Hepatocyte (in vitro differentiated cells): ENCODE results near the gene REST. TPM values are rescaled to one million over a fixed set of nuclear protein-coding genes. Genes with fewer than 3 reads are reported as not detected.

Source experiments
- DNase-seq: peaks from one replicate; pipeline ENCODE4 v3.0.0-alpha.2; 2016; ENCODE audit warnings: low spot score
- H2AFZ ChIP-seq: fragments of 200-600 bp; sonication (generic); 2 replicates; pipeline ENCODE4 v1.6.0; 2016; ENCODE audit warnings: antibody characterized with exemption, mild to moderate bottlenecking
- H3K27ac ChIP-seq: fragments of 200-600 bp; sonication (generic); 2 replicates; pipeline ENCODE4 v1.5.1; 2016; ENCODE audit warnings: mild to moderate bottlenecking
- H3K27me3 ChIP-seq: fragments of 200-600 bp; sonication (generic); 2 replicates; pipeline ENCODE4 v1.6.1; 2016
- H3K36me3 ChIP-seq: fragments of 200-600 bp; sonication (generic); replicated peaks from 2 replicates; pipeline ENCODE4 v1.5.1; 2016; ENCODE audit warnings: low read depth; ENCODE audit not compliant: insufficient read depth
- H3K4me1 ChIP-seq: fragments of 200-600 bp; sonication (generic); 2 replicates; pipeline ENCODE4 v1.5.1; 2016; ENCODE audit warnings: mild to moderate bottlenecking, moderate library complexity; ENCODE audit not compliant: insufficient read depth
- H3K4me2 ChIP-seq: fragments of 200-600 bp; sonication (generic); 2 replicates; pipeline ENCODE4 v1.6.0; 2016
- H3K4me3 ChIP-seq: fragments of 200-600 bp; sonication (generic); 2 replicates; pipeline ENCODE4 v1.5.1; 2016; ENCODE audit warnings: mild to moderate bottlenecking
- H3K79me2 ChIP-seq: fragments of 200-600 bp; sonication (generic); 2 replicates; pipeline ENCODE4 v1.6.0; 2017; ENCODE audit warnings: mild to moderate bottlenecking
- H3K9me2 ChIP-seq: fragments of 200-600 bp; sonication (generic); replicated peaks from 2 replicates; pipeline ENCODE4 v1.6.0; 2017; ENCODE audit warnings: mild to moderate bottlenecking; ENCODE audit not compliant: insufficient read depth
- H3K9me3 ChIP-seq: fragments of 200-600 bp; sonication (generic); 2 replicates; pipeline ENCODE4 v1.5.1; 2016; ENCODE audit warnings: low read depth, mild to moderate bottlenecking
- H4K20me1 ChIP-seq: fragments of 200-600 bp; sonication (generic); 2 replicates; pipeline ENCODE4 v1.6.0; 2016; ENCODE audit warnings: mild to moderate bottlenecking; ENCODE audit not compliant: insufficient read depth, poor library complexity, severe bottlenecking
- CTCF ChIP-seq: fragments of 200-600 bp; sonication (generic); IDR thresholded peaks from 2 replicates; pipeline ENCODE4 v1.5.1; 2016; ENCODE audit warnings: antibody characterized with exemption, mild to moderate bottlenecking; ENCODE audit not compliant: poor library complexity
- EZH2 ChIP-seq: fragments of 200-600 bp; sonication (generic); IDR thresholded peaks from 2 replicates; pipeline ENCODE4 v1.6.1; 2016; ENCODE audit warnings: antibody characterized with exemption, mild to moderate bottlenecking, borderline replicate concordance
- EZH2phosphoT487 ChIP-seq: fragments of 200-600 bp; sonication (generic); IDR thresholded peaks from one replicate; pipeline ENCODE4 v1.6.1; 2018; ENCODE audit warnings: antibody characterized with exemption, mild to moderate bottlenecking, low read depth, moderate library complexity; ENCODE audit not compliant: unreplicated experiment, severe bottlenecking
- WGBS: methylation state at CpG from one replicate; pipeline ENCODE4 v1.1.6; 2016; ENCODE audit warnings: low lambda C conversion rate; ENCODE audit errors: missing lambda C conversion rate; 5-methylcytosine and 5-hydroxymethylcytosine counted together
- polyA plus RNA-seq: library from polyadenylated mRNA; unstranded; fragments of >200 nt; fragmentation: Nextera tagmentation; extraction: Ambion mirVana; gene quantifications from 2 replicates; pipeline ENCODE4 v1.2.1, GENCODE V29; 2016
- total RNA-seq: library from RNA; depleted of rRNA; stranded (reverse); fragments of >200 nt; gene quantifications from 2 replicates; pipeline ENCODE4 v1.2.3, GENCODE V29; 2014

Gene REST
- total and polyA plus RNA-seq, 2 experiments from 2014 or later: 50.5 to 64.0 TPM

- Histone ChIP-seq H3K36me3 (no peaks in the 10 kb centered on the region), H3K9me3 (no peaks in the 10 kb centered on the region), H3K9me2 (no peaks in the 10 kb centered on the region), H3K27ac (peak overlapping the region; percentile 91), H3K4me3 (peak overlapping the region; percentile 56), H4K20me1 (peaks cover 54% of the 10 kb centered on the region), H3K27me3 (no peaks in the 10 kb centered on the region), H3K4me2 (peak overlapping the region; percentile 69), H3K79me2 (peaks cover 78% of the 10 kb centered on the region), H3K4me1 (peaks cover 14% of the 10 kb centered on the region), H2AFZ (peak overlapping the region; percentile 45)
- WGBS: 9% methylated on average over 21 of the region's 21 CpGs
- peak; percentile 48 for DNase-seq
- no peak for TF ChIP-seq CTCF
- TF ChIP-seq EZH2phosphoT487: no peak
- TF ChIP-seq EZH2: no peak
These were observed 71.8 kb downstream of the REST start for GRCh38 chr4:56979421-56980072.

GRCh38 chr4:56981795-56982201 lies 74.1 kb downstream of the REST start:
- H3K27ac ChIP-seq: no peak overlapping the region
- no peaks in the 10 kb centered on the region for H3K27me3 ChIP-seq
- H3K4me3 ChIP-seq: no peak overlapping the region
- H2AFZ ChIP-seq: no peak overlapping the region
- no peaks in the 10 kb centered on the region for H3K9me2 ChIP-seq
- 77% methylated on average over 4 of the region's 4 CpGs for WGBS
- H3K4me1 ChIP-seq: peaks cover 10% of the 10 kb centered on the region
- peaks cover 62% of the 10 kb centered on the region for H4K20me1 ChIP-seq
- TF ChIP-seq CTCF: no peak
- TF ChIP-seq EZH2phosphoT487: no peak
- TF ChIP-seq EZH2: no peak
- H3K36me3 ChIP-seq: no peaks in the 10 kb centered on the region
- no peak for DNase-seq
- H3K4me2 ChIP-seq: peak overlapping the region; percentile 69
- H3K79me2 ChIP-seq: peaks cover 79% of the 10 kb centered on the region
- H3K9me3 ChIP-seq: no peaks in the 10 kb centered on the region

- H4K20me1 ChIP-seq: peaks cover 55% of the 10 kb centered on the region
- H3K4me3 ChIP-seq: no peak overlapping the region
- peaks cover 2% of the 10 kb centered on the region for H3K4me1 ChIP-seq
- H3K36me3 ChIP-seq: no peaks in the 10 kb centered on the region
- DNase-seq: no peak
- no peaks in the 10 kb centered on the region for H3K9me3 ChIP-seq
- H3K9me2 ChIP-seq: no peaks in the 10 kb centered on the region
- no peaks in the 10 kb centered on the region for H3K27me3 ChIP-seq
- H2AFZ ChIP-seq: no peak overlapping the region
- WGBS: 89% methylated on average over 1 of the region's 1 CpG
- H3K27ac ChIP-seq: no peak overlapping the region
- H3K4me2 ChIP-seq: no peak overlapping the region
- TF ChIP-seq CTCF (no peak), EZH2phosphoT487 (no peak), EZH2 (no peak)
- peaks cover 95% of the 10 kb centered on the region for H3K79me2 ChIP-seq
These were observed 78.5 kb downstream of the REST start for GRCh38 chr4:56986192-56986591.
